ENCODE measurements around the gene NSUN3.

DNA sequence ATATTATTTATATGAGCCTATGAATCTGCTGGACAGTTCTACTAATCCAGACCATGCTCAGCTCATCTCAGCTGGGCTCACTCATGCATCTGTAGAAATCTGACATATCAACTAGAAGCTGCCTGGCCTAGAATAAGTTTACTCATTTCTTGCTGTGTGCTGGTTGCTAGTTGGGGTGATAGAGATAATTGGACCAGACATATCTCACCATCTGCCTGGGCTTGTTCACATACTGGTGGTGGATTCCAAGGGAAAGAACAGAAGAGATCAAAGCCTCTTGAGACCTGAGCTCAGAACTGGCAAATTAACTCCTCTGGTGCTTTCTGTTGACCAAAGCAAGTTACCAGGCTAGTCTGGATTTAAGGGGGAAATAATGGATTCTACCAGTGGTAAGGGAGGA, 109.1 kb downstream of the NSUN3 start:
- TF ChIP-seq, protein P1, sequence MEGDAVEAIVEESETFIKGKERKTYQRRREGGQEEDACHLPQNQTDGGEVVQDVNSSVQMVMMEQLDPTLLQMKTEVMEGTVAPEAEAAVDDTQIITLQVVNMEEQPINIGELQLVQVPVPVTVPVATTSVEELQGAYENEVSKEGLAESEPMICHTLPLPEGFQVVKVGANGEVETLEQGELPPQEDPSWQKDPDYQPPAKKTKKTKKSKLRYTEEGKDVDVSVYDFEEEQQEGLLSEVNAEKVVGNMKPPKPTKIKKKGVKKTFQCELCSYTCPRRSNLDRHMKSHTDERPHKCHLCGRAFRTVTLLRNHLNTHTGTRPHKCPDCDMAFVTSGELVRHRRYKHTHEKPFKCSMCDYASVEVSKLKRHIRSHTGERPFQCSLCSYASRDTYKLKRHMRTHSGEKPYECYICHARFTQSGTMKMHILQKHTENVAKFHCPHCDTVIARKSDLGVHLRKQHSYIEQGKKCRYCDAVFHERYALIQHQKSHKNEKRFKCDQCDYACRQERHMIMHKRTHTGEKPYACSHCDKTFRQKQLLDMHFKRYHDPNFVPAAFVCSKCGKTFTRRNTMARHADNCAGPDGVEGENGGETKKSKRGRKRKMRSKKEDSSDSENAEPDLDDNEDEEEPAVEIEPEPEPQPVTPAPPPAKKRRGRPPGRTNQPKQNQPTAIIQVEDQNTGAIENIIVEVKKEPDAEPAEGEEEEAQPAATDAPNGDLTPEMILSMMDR (IDR thresholded peaks at IDR 0.05), result no peak
- TF ChIP-seq POLR2AphosphoS5 (IDR thresholded peaks at IDR 0.05; ENCODE audit: low read depth, low read length) (no peak), SIN3A (IDR thresholded peaks at IDR 0.05; ENCODE audit: borderline replicate concordance, insufficient read depth, low read depth, low read length) (no peak)
